Hypothalamus (tissue), 51 donors: ENCODE results near the gene TPRKB.
"Not testable (repeated sequence)": the region's sequence is repeated elsewhere in the genome, so short reads cannot be mapped to it uniquely, and the experiment has no call there.

ENCODE experiments used
- DNase-seq, 51 donors: peaks; one replicate each; lab custom pipeline; 2025; lab: John Stamatoyannopoulos, UW

Gene TPRKB

DNA sequence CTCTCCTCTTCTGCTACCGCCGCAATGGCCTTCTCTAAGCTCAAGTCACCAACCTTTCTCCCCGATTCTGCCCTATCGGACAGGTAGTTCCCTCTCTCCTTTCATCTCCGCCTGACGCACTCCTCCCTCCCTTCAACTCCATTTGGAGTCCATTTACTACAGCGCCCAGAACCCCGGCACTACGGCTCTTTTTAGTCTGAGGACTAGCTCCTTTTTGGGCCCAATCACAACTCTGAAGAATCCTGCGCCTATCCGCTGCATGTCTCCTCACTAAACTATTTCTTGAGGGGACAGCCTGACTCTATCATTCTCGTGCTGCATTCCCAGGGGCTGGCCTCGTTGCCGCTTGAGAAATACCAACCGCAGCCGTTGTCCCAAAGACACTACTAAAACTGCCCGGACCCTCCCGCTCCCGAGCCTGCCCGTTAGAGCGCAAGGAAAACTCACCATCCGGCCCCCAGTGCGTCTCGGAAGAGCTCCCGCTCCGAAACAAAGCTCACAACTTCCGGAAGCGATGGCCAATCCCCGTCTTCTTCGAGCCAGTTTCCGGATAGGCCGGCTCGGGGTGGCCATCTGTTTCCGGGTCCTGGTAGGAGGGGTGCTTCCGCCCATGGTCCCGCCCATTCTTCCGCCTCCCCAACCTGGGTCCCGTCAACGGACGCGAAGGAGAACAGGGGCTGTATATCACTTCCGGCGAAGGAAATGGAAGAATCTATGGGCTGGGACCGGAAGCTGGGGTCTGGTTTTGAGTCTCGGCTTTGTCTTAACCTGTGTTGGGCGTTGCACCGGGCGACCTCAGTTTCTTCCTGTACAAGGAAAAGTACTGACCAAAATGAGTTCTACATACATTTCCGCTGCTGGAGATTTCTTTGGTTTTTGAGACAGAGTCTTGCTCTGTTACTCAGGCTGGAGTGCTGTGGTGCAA is at the start of gene TPRKB:
Gene TPRKB (minus strand): TSS at position 491 of the 925 bp plus-strand sequence. CDS start 2,776 bp downstream, outside the sequence.
- peak; percentile 55 to 97 (median 91) for DNase-seq

DNA sequence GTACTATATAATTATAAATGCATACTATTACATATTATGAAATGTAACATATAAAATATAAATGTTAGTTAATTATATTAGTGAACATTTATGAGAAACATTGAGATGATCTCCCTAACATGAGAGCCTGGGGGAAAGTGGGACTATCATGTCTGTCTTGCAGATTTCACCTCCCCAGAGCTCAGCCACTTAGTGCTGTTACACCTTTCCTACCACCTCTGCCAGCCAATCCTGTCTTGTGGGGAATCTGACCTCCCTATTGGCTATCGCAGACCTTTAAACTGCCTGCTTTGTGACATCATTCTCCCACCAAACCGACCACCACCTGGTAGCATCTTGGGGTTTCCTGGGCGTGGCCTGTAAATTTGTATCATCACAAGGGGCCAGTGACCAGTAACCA is 46.7 kb upstream of the TPRKB start, which contains the start of gene C2orf78:
Gene C2orf78 (plus strand): TSS at position 301 of the 400 bp plus-strand sequence. CDS start 127 bp downstream, outside the sequence.
- DNase-seq, result not testable (repeated sequence)

DNA sequence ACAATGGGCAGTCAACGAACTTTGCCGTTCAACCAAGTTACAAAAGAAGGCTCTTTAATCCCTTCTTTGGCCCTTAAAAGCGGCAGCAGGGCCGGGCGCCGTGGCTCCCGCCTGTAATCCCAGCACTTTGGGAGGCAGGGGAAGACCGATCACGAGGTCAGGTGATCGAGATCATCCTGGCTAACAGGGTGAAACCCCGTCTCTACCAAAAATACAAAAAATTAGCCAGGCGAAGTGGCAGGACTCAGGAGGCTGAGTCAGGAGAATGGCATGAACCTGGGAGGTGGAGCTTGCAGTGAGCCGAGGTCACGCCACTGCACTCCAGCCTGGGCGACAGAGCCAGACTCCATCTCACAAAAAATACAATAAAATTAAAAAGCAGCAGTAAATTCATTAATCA is 46.3 kb upstream of the TPRKB start:
- not testable (repeated sequence) for DNase-seq

DNA sequence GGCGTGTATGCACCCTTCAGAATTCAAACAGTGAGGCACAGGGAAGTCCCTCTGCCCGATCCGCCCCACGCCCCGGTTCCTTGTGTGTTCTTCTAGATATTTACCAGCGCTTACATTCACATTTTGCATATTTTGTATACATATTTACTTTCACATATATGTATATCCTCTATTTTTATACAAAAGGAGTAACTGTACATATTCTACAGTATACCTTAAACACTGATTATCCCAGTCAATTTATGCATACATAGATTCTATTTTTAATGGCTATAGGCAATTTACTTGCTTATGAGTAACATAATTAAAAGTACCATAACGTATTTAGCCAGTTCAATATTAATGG is 43.1 kb upstream of the TPRKB start:
- no peak for DNase-seq

DNA sequence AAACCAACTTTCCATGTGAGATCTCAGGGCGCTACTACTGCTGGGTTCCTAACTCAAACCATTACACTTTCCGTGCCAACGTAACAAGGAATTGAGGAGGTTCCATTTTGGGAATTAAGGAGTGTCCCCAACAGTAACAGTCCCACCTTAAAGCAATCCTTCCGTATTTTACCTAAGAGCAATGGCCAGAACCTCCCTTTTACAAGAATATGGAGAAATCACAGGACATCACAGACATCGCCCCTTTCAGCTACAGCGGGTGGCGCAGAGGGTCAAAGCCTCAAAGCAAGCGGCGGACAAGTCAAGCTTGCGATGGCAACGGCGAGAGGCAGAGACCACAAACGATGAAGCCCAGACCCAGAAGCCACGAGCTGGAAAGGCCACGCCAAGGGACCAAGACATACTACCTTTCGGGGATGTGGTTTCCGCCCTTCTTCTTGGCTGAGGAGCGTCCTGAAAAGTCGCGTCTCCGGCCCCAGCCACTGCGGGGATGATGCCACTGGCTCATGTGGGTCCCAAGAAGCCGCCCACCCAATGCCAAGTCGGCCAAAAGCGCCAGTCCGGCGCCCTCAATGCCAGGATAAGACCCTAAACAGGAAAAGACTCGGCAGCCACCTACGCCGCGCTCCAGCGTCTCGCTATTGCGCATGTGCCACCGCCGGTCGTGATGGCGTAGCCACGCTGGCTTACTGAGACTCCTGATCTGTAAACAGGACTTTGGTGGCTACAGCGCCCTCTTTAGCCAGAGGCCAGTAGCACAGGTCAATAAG is 42.5 kb upstream of the TPRKB start, which contains the start of gene DUSP11:
Gene DUSP11 (minus strand): TSS at position 637 of the 770 bp plus-strand sequence. CDS start 129 bp downstream, at position 508.
- DNase-seq, result peak; percentile 52 to 98 (median 89)

DNA sequence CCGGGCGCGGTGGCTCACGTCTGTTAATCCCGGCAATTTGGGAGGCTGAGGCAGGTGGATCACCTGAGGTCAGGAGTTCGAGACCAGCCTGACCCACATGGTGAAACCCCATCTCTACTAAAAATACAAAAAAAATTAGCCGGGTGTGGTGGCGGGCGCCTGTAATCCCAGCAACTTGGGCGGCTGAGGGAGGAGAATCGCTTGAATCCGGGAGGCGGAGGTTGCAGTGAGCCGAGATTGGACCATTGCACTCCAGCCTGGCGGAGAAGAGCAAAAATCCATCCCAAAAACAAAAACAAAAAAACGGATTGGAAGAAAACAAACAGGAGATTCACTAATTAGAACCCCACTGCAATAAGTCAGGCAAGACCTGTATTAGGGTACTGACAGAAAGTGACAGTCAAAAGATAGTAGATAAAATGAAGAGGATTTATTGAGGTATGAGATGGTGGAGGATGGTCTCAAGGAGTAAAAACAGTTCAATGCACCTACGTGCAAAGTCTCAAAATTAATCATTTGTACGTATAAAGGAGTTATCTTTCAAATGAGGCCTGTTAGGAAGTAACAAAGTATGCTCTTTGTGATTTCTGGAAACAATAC is 41.8 kb upstream of the TPRKB start:
- not testable (repeated sequence) for DNase-seq

DNA sequence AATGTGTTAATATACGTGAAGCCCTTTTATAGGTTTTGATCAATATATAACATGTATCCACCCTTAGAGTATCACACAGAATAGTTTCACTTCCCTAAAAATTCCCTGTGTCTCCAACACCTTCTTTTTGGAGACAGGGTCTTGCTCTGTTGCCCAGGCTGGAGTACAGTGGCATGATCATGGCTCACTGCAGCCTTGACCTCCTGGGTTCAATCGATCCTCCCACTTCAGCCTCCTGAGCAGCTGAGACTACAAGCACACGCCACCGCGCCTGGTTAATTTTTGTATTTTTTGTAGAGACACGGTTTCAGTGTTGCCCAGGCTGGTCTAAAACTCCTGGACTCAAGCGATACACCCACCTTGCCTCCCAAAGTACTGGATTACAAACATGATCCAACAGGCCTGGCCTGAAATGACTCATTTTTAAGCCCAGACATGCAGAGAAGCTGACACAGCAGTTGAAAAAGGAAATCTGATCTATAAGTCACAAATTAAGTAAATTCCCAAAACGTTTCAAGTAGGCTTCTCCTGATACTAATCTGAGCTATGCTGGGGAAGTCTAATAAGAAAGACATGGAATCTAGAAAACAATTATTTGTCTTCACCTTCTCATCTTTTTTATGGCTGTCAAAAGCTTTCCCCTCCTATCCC is 39.8 kb upstream of the TPRKB start:
- DNase-seq, result no peak

DNA sequence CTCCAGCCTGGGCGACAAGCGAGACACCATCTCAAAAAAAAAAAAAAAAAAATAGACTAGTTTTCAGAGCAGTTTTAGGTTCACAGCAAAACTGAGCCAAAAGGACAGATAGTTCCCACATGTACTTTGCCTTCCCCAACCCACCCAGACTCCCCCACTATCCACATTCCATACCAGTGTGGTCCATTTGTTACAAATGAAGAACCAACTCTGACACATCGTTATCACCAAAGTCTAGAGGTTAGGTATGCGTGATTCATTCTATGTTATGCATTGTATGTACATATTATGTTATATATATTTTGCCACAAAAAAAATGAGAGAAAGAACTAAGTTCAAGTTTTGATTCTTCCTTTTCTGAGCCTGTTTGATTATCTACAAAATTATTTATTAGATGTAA is 39.2 kb upstream of the TPRKB start:
- no peak for DNase-seq

DNA sequence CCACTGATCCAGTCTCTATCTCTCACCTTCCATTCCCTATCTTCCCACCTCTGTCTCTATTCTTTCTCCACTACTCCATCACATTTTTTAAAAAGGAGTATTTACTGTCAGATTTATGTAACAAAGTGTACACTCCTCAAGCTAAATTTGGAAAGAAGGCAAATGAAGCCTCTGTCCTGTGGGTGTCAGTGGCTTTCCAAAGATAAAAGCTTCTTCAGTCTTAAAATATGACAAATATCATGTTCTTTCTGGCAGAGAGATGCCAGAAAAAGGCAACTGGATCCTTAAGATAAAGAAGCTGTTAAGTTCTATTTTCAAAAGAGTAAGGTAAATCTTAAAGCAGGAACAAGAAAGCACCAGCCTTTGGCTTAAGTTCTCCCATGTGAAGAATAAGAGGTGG is 35.7 kb upstream of the TPRKB start:
- no peak for DNase-seq

DNA sequence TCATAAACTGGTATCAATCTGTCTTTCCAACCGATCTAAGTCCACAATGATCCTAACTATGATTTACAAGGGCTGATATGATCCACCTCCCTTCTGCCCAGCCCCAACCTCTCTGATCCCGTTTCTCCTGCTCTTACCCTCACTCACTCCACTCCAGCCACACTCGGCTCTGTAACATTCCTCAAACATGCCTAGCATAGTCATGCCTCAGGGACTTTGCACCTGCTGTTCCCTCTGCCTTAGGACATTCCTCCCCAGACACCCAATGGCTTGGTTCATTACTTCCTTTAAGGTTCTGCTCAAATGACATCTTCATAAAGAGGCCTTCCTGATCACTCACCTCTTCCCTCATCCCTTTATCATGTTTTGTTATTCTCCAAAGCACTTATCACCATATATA is 33.6 kb upstream of the TPRKB start:
- no peak for DNase-seq

DNA sequence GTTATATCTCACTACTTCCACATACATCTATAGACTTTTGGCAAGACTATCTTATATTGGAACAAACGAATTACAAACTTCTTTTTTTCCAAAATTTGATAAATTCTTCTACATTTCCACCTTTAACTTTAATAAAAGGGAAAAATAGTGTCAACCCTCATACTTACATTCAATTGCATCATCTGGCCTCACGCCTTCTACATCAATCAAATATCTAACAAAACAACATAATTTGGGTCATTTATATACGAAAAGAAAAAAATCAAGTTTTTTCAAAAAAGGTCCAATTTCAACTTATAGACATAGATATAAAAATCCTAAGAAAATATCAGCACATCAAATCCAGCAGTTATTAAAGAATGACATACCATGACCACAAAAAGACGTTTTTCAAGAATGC is 29.8 kb upstream of the TPRKB start:
- no peak for DNase-seq

DNA sequence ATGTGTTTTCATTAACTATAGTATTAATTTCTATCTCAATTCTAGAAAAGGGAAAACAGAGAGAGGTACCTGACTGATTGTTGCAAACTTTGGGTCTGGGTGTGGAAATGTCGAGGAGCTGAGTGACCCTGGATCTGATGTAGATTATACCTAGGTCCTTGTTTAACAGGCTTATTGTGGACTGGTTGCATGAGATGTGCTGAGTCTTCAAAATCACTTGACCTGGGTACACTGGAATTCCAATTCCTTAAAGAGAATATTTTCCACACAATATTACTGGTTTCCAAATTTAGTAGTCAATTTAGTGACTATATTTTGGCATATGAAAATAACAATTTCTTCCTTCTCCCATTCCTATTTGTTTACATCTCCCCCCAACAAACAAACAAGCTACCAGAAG is 29.2 kb upstream of the TPRKB start:
- no peak for DNase-seq

DNA sequence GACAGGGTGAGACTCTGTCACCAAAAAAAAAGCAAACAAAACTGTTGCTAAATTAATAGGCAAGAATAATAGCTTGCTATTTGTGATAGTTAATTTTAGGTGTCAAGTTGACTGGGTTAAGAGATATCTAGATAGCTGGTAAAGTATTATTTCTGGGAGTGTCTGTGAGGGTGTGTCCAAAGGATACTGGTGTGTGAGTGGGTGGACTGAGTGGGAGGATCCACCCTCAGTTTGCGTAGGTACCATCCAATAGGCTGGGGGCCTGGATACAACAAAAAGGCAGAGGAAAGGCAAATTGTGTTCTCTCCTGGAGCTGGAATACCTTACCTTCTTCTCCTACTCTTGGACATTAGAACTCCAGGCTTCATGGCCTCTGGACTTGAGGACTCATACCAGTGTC is 27.8 kb upstream of the TPRKB start:
- DNase-seq, result no peak

DNA sequence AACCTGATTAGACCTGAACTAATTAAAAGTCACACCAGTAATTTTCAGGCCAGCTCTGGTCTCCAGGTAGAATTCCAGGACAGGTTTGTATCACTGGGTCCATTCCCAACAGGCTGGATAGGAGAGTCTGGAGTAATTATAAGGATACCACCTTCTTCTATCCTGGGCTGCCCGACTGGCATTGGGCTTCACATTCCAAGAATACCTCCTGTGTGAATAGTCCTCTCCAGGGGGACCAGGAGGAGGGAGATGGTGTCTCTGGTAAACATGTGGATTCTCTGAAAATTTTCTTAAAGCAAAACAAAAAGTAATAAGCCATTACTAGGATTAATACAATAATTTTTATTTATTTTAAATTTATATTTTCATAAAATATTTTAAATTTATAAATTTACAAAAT is 25.4 kb upstream of the TPRKB start:
- DNase-seq, result no peak

DNA sequence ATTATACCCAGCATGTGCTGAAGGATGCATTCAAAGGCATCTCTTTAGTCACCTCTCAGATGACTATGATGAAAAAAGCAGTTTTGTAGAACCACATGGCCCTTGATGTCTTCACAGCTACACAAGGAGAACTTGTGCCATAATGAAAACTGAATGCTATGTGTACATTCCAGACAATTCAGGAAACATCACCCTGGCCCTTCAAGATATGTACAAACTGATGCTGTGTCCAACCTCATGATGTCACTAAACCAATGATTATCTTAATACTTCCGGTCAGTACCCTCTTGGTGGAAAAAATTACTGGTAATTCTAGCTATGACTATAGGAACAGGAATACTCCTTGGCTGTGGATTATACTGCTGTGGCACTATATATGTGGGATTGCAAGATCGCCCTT is 22.8 kb upstream of the TPRKB start:
- no peak for DNase-seq

DNA sequence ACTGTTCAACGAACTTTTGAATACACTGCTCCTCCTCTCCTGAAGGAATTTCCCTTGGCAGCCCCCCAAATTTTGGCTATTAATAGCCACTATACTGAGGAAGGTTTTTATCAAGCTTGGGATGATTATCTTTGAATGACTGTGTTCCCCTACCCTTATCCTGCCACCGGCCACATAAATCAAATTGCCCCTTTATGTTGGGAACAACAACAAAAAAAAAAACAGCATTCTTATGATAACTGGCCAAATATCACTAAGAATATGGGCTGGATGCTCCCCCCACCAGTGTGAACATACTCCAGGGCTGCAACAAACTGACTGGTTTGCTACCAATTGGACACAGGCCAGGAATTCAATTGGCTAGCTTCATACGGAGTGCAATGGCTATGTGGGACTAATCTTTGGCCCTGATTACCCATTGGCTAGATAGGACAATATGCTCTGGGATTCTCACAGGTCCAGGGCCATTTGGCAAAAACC is 22.2 kb upstream of the TPRKB start:
- DNase-seq, result no peak

DNA sequence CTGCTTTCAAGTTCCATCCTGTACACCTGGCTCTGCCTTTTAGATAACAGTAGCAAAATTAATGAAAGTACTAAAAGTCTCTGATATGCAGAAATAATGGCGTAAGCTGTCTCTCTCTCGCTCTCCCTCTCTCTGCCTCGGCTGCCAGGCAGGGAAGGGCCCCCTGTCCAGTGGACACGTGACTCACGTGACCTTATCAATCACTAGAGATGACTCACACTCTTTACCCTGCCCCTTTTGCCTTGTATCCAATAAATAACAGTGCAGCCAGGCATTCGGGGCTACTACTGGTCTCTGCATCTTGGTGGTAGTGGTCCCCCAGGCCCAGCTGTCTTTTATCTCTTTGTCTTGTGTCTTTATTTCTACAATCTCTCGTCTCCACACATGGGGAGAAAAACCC is 17.2 kb upstream of the TPRKB start:
- DNase-seq, result not testable (repeated sequence)

DNA sequence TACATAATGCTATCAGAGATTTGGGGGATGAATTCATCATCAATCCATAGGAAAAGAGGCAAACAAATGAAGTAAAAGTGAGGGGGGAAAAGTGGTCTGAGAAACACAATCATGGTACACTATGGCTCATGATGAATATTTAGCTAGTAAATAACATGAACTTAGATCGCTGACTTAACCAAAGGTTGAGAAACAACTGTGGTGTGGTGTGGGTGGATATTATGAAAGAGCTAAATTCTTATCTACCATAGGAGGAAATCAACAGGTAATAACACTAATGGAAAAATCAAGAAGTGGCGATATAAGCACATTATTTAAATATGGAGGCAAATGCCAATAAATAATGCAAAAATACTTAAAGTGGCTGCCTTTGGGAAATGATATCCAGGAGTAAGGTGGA is 12.2 kb upstream of the TPRKB start:
- no peak for DNase-seq

DNA sequence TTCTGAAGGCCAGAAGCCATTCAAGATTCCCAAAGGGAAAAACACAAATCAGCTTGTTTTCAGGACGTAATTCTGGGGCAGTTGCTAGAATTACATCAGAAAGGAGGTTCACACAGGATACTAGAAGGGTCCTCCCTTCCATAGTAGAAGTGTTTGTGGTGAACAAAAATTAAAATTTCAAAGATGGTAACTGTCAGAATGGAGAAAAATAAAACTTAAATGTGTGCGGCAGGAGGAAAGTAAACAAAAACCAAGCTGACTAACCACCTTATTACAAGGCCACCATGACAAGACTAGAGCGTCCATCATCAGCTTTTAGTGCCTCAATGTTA is 9.7 kb upstream of the TPRKB start:
- no peak for DNase-seq

DNA sequence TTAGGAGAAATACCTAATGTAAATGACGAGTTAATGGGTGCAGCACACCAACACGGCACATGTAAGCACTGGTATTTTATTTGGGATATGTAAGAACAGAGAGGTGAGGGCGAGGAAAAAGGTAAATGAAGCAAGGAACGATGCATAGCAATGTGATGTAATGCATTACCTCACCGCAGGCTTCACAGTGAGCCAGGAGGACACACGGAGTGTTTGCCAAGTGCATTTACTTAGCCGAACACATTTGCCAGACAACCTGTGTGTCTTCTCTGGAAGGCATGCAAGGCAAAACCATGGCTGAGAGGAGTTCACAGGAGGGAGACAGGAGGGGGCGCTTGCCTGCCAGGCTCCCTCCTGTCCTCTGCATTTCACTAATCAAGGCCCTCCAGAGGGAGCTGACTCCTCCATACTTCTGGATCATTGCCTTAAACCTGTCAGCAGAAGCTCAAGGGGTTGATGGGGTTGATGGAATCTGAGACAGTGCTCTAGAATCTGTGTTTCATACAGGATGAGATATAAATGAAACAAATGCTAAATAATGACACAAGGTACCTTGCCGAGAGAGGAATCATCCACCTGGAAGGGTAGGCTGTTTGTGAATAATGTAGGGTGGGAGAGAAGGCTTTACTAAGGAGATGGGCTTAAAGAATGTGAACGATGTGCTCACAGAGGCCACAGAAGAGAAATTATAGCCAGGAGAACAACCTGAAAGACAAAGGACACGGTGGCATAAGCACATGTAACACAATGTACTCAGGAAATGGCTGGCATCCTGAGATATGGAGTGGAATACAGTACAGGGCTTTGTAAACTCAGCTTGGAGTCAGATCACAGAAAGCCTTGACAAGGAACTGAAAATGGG is 9.1 kb upstream of the TPRKB start:
- DNase-seq, result no peak
